Occipital lobe (tissue), 2 donors: ENCODE results near the gene RPN2. TPM values are rescaled to one million over a fixed set of nuclear protein-coding genes. Genes with fewer than 3 reads are reported as not detected.
A peak's percentile ranks its signal among the peaks of the same experiment; 100 is the strongest.
"Not testable (repeated sequence)": the region's sequence is repeated elsewhere in the genome, so short reads cannot be mapped to it uniquely, and the experiment has no call there.

Experiments
- DNase-seq: peaks from one replicate; lab custom pipeline; 2025; lab: John Stamatoyannopoulos, UW
- total RNA-seq: library from RNA; depleted of rRNA; stranded (reverse); fragments of >200 nt; gene quantifications from one replicate; pipeline ENCODE4 v1.2.3, GENCODE V29; 2014

The RPN2 gene
- total RNA-seq, result 105 TPM

DNA sequence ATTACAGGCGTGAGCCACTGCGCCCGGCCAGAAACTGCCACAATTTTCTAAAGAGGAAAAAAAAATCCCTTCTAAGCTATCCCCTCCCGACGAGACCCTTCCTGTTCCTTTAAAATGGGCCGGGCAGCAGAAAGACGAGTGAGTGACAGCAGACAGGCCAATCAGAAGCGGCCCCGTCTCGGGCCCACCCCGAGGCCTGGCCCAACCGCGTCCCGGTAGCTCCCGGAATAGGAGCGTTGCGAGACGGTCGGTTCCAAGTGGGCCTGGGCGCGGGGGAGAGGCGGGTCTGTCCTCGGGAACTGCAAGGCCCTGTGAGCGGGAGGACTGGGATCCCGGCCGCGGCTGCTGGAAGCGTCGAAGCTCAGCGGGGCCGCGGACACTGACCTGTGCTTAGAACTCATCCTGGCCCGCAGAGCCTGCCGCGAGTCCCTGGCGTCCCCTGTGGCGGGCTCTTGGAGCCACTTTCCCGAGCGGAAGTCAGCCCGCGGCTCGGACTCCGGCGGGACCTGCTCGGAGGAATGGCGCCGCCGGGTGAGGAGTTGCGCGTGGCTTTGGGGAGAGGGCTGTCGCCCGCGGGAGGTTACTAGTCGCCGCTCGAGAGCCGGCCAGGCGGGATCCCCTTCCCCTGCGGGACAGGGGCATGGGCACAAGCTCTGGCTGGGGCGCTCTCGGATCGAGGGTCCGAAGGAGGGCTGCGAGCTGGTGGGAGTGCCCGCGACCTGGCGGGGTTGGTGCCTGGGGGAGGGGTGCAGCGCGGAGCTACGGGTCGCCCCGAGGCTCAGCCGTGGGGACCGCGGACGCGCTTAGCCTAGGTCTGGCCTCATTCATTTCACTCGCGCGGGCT is at the start of gene RPN2, which contains the start of gene MROH8:
Gene RPN2, plus strand, starts transcription at position 492 of the 844 bp plus-strand sequence. Its CDS starts 27 bp downstream, at position 519.
Gene MROH8, minus strand, starts transcription at position 710 of the 844 bp plus-strand sequence.
- peak; percentile 94 for DNase-seq

DNA sequence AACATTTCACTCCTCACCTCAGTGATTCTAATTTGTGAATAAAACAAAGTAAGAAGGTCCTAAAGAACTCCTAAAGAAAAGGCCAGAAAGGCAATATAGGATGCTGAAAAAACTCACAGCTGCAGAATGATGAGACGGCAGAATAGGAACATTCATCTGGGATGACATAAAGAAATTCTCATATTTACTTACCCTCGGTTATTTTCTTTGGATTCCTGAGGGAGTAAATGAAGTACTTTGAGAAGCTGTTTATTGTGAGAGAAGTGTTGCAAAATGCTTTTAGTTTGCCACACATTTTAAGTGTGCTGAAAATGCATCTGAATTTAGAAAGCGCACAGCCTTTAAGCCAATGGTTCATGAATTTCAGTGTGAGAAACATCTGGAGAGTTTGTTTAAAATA is 47.6 kb upstream of the RPN2 start:
- no peak for DNase-seq

DNA sequence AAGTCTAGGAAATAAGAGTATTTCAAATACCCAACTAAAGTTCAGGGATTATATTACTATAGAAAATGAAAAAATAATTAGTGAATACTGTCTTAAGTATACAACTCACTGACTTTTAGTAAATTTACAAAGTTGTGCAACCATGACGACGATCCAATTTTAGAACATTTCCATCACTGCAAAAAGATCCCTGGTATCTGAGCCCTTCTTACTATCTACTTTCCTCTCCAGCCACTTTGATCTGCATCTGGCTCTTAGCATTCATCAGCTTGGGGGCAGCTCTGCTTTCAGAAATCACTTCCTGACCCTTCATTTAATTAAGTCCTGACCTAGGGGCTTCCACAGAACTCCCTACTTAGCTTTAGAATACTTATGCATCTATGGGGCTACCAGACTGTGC is 45.2 kb upstream of the RPN2 start:
- no peak for DNase-seq

GRCh38 chr20:37137547-37137946 is 41.6 kb upstream of the RPN2 start:
- DNase-seq, result no peak

- DNase-seq, result no peak
These were observed 36.4 kb upstream of the RPN2 start for GRCh38 chr20:37142708-37143107.

DNA sequence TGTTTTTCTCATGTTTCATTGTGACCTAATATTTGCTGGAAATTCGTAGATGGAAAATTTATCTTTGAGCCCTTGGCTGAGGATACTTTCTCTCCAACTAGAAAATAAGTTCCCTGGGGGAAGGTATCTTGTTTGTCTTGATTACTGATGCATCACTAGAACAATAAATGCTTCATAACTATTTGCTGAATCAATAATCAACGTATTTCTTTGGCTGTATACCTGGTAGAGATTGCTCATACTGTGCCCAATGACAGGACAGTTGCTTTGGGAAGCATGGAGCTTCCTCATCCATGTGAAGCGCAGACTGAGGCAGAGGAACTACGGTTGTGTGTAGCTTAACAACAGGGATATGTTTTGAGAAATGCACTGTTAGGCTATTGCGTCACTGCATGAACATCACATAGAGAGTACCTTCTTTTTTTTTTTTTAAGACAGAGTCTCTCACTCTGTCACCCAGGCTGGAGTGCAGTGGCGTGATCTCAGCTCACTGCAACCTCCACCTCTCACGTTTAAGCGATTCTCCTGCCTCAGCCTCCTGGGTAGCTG is 34.2 kb upstream of the RPN2 start:
- no peak for DNase-seq

- no peak for DNase-seq
These were observed 31.9 kb upstream of the RPN2 start for GRCh38 chr20:37147250-37147649.

GRCh38 chr20:37150864-37151263 is 28.3 kb upstream of the RPN2 start:
- DNase-seq, result not testable (repeated sequence)

- DNase-seq, result no peak
These were observed 27.6 kb upstream of the RPN2 start for GRCh38 chr20:37151529-37151928.

DNA sequence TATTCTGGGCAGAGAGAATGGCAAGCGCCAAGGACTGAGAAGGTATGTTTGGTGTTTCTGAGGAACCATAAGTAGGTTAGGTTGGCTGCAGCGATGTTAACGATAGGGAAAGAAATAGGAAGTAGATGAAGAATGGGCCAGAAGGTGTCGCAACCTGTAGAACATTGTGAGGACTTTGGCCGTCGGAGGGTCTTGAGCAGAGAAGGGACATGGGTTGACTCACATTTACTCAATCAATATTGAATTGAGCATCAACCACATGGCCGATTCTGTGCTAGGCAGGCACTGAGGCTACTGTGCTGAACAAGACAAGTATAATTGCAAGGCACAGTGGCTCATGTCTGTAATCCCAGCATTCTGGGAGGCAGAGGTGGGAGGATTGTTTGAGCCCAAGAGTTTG is 26.8 kb upstream of the RPN2 start:
- no peak for DNase-seq

- no peak for DNase-seq
These were observed 24.3 kb upstream of the RPN2 start for GRCh38 chr20:37154684-37155298.

- no peak for DNase-seq
These were observed 23.1 kb upstream of the RPN2 start for GRCh38 chr20:37155987-37156386.

GRCh38 chr20:37158248-37158647 is 20.9 kb upstream of the RPN2 start:
- no peak for DNase-seq

DNA sequence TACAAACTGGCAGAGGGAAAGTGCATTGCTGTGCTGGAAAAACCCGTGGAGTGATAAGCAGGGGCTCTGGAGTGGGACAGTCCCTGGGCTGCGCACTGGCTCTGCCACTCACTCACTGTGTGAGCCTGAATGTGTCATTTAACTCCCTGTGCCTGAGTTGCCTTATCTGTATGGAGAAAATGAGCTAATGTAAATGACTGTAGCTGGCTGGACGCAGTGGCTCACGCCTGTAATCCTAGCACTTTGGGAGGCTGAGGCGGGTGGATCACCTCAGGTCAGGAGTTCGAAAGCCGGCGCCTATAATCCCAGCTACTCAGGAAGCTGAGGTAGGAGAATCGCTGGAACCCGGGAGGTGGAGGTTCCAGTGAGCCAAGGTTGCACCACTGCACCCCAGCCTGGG is 18.4 kb upstream of the RPN2 start:
- no peak for DNase-seq

- DNase-seq, result no peak
These were observed 17.1 kb upstream of the RPN2 start for GRCh38 chr20:37161830-37162549.

GRCh38 chr20:37162646-37163045 is 16.5 kb upstream of the RPN2 start:
- DNase-seq, result no peak

DNA sequence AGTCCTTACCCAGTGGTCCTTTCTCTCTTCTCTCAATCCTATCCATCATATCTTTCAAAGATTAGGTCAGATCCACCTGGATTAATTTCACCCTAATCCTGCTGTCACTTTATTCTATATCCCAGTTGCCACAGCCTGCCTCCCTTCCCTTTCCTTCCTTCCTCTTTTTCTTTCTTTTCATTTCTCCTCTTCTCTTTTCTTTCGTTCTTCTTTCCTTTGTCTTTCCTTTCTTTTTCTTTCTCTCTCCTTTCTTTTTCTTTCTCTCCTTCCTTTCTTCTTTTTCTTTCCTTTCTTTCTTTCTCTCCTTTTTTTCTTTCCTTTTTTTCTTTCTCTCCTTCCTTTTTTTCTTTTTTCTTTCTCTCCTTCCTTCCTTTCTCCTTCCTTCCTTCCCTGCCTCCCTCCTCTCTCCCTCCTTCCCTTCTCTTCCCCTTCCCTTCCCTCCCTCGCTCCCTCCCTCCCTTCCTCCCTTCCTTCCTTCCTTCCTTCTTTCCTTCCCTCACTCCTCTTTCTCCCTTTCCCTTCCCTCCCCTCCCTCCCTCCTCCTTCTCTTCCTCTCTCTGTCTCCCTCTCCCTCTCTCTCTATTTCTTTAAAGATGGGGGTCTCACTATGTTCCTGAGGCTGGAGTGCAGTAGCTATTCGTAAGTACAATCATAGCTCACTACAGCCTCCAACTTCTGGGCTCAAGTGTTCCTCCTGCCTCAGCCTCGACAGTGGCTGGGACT is 15.1 kb upstream of the RPN2 start:
- DNase-seq, result no peak

- no peak for DNase-seq
These were observed 14.1 kb upstream of the RPN2 start for GRCh38 chr20:37165031-37165430.

DNA sequence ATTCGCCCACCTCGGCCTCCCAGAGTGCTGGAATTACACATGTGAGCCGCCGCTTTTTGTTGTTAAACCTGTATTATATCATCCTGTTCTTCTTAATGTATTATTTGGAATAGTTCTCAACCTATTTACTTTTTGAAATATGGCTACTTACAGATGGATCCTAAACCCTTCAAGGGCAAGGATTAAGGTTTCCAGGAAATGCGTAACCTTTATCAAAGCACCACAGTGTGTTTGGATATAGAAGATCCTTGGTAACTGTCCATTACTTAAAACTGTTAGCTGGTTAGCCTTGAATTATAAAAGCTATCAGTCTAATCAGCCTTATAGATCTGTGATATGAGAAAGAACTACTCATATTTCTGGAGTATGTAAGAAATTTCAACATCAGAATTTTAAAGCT is 12.3 kb upstream of the RPN2 start:
- no peak for DNase-seq

GRCh38 chr20:37172836-37173235 is 6.3 kb upstream of the RPN2 start:
- DNase-seq, result no peak
